GM21786 (cell line): ENCODE measurements around the gene TMEM202.
"Not testable (repeated sequence)": the region's sequence is repeated elsewhere in the genome, so short reads cannot be mapped to it uniquely, and the experiment has no call there.

ENCODE experiments used
- ATAC-seq: cut with Tn5 transposase; IDR thresholded peaks from one replicate; pipeline ENCODE4 v1.9.1; 2021; ENCODE audit not compliant: unreplicated experiment

Gene TMEM202

GRCh38 chr15:72398648-72399047 lies 543 bp downstream of the TMEM202 start:
- no peak for ATAC-seq

- ATAC-seq, result no peak
Observed at GRCh38 chr15:72402726-72403125, 4.6 kb downstream of the TMEM202 start.

GRCh38 chr15:72404356-72404755 lies 6.3 kb downstream of the TMEM202 start:
- no peak for ATAC-seq

- no peak for ATAC-seq
Observed at GRCh38 chr15:72404841-72405240, 6.7 kb downstream of the TMEM202 start.

GRCh38 chr15:72406936-72407335 lies 8.8 kb downstream of the TMEM202 start:
- ATAC-seq, result no peak

- ATAC-seq, result no peak
Observed at GRCh38 chr15:72411111-72411510, 13.0 kb downstream of the TMEM202 start.

GRCh38 chr15:72411544-72411943 lies 13.4 kb downstream of the TMEM202 start:
- no peak for ATAC-seq

GRCh38 chr15:72413337-72413736 lies 15.2 kb downstream of the TMEM202 start:
- ATAC-seq, result not testable (repeated sequence)

GRCh38 chr15:72415304-72415703 lies 17.2 kb downstream of the TMEM202 start:
- ATAC-seq, result no peak

- ATAC-seq, result not testable (repeated sequence)
Observed at GRCh38 chr15:72419768-72420167, 21.7 kb downstream of the TMEM202 start.

- no peak for ATAC-seq
Observed at GRCh38 chr15:72420576-72420975, 22.5 kb downstream of the TMEM202 start.

GRCh38 chr15:72421484-72421883 lies 23.4 kb downstream of the TMEM202 start:
- ATAC-seq, result no peak

- no peak for ATAC-seq
Observed at GRCh38 chr15:72423256-72423655, 25.2 kb downstream of the TMEM202 start.

- no peak for ATAC-seq
Observed at GRCh38 chr15:72426753-72427152, 28.6 kb downstream of the TMEM202 start.

- no peak for ATAC-seq
Observed at GRCh38 chr15:72437650-72438316, 39.7 kb downstream of the TMEM202 start.

GRCh38 chr15:72442848-72443247 lies 44.7 kb downstream of the TMEM202 start:
- not testable (repeated sequence) for ATAC-seq

- ATAC-seq, result no peak
Observed at GRCh38 chr15:72445426-72445825, 47.3 kb downstream of the TMEM202 start.

GRCh38 chr15:72450805-72451204 lies 52.7 kb downstream of the TMEM202 start:
- no peak for ATAC-seq

GRCh38 chr15:72451224-72451623 lies 53.1 kb downstream of the TMEM202 start:
- no peak for ATAC-seq

- no peak for ATAC-seq
Observed at GRCh38 chr15:72456684-72457083, 58.6 kb downstream of the TMEM202 start.
